Measurements from ENCODE around the gene GJA1. TPM values are rescaled to one million over a fixed set of nuclear protein-coding genes. Genes with fewer than 3 reads are reported as not detected.
A peak's percentile ranks its signal among the peaks of the same experiment; 100 is the strongest.
"Not testable (repeated sequence)": the region's sequence is repeated elsewhere in the genome, so short reads cannot be mapped to it uniquely, and the experiment has no call there.

GJA1 gene
- total RNA-seq (1 to 10 TPM in 3 of 5 donors, not detected in 2; 1.1 to 1.5 (median 1.4) TPM), total RNA-seq (0 to 0.47 (median 0.07) reads per million in 29 experiments)
- 0.37 TPM for total RNA-seq (2013)

- Mint-ChIP-seq H3K36me3 (no peaks in the 10 kb centered on the region), H3K27me3 (peaks cover 18 to 31% of the 10 kb centered on the region in 2 donors), H3K4me3 (peak within 1 kb of the TSS; percentile 78 to 82 (median 81)), H3K9me3 (no peaks in the 10 kb centered on the region), H3K4me1 (peaks cover 26 to 31% (median 28%) of the 10 kb centered on the region in 3 donors), H3K27ac (no peak within 1 kb of the TSS)
- H3K27ac ChIP-seq (ENCODE audit: low read length), result no peak within 1 kb of the TSS
- no peaks in the 10 kb centered on the region for H3K36me3 ChIP-seq (ENCODE audit: control insufficient read depth in 2 of 2, extremely low read depth in 1 of 2, insufficient read depth in 1 of 2, low read length in 1 of 2)
- ATAC-seq (replicated peaks in 1 of 4), result no peak
- ChIA-PET CTCF (interaction anchor here in 1 of 2 donors (0.5 kb wide), 1 partner anchor 27 kb away, joined by 3 read pairs; no protein-coding TSS in a partner anchor), POLR2A (no interaction called here)
- H3K9me3 ChIP-seq, result no peaks in the 10 kb centered on the region
- H3K4me3 ChIP-seq (ENCODE audit: control insufficient read depth in 1 of 2, extremely low read depth in 1 of 2, low read length in 1 of 2), result peak within 1 kb of the TSS in 1 of 2 donors; percentile 51
- H3K27me3 ChIP-seq (replicated peaks in 1 of 2; ENCODE audit: control insufficient read depth in 2 of 2, extremely low read depth in 1 of 2, insufficient read depth in 2 of 2, low read length in 1 of 2), result peaks cover 18 to 23% of the 10 kb centered on the region in 2 experiments
- DNase-seq, result no peak
- WGBS (ENCODE audit: insufficient coverage), result no CpG with 5 or more reads among the region's 5 CpGs
- H3K4me1 ChIP-seq (ENCODE audit: control insufficient read depth in 1 of 2, extremely low read depth in 1 of 2, insufficient read depth in 2 of 2, low read length in 2 of 2), result peaks cover 0 to 12% of the 10 kb centered on the region in 2 experiments
These were observed at the start of gene GJA1 for GRCh38 chr6:121435444-121436069. TSS of gene GJA1 (plus strand) at chr6:121435646. CDS start at chr6:121446848, 11,202 bp downstream.

GRCh38 chr6:121386551-121386950, 48.9 kb upstream of the GJA1 start:
- H3K27ac Mint-ChIP-seq; CTCF ChIA-PET; H3K4me1 ChIP-seq (ENCODE audit: control insufficient read depth in 1 of 2, extremely low read depth in 1 of 2, insufficient read depth in 2 of 2, low read length in 2 of 2); H3K4me3 Mint-ChIP-seq; H3K4me3 ChIP-seq (ENCODE audit: control insufficient read depth in 1 of 2, extremely low read depth in 1 of 2, low read length in 1 of 2); H3K27ac ChIP-seq (ENCODE audit: low read length); H3K36me3 ChIP-seq (ENCODE audit: control insufficient read depth in 2 of 2, extremely low read depth in 1 of 2, insufficient read depth in 1 of 2, low read length in 1 of 2); H3K36me3 Mint-ChIP-seq; H3K4me1 Mint-ChIP-seq; H3K9me3 ChIP-seq; POLR2A ChIA-PET; ATAC-seq (replicated peaks in 1 of 4); H3K9me3 Mint-ChIP-seq; DNase-seq; H3K27me3 ChIP-seq (replicated peaks in 1 of 2; ENCODE audit: control insufficient read depth in 2 of 2, extremely low read depth in 1 of 2, insufficient read depth in 2 of 2, low read length in 1 of 2): not testable (repeated sequence)
- H3K27me3 Mint-ChIP-seq, result peaks cover 2 to 12% of the 10 kb centered on the region in 2 donors
- no CpG with 5 or more reads among the region's 3 CpGs for WGBS (ENCODE audit: insufficient coverage)

- no peaks in the 10 kb centered on the region for H3K36me3 ChIP-seq (ENCODE audit: control insufficient read depth in 2 of 2, extremely low read depth in 1 of 2, insufficient read depth in 1 of 2, low read length in 1 of 2)
- Mint-ChIP-seq H3K4me1 (no peaks in the 10 kb centered on the region), H3K4me3 (no peak overlapping the region), H3K9me3 (no peaks in the 10 kb centered on the region), H3K27me3 (peaks cover 0 to 7% of the 10 kb centered on the region in 2 donors), H3K36me3 (no peaks in the 10 kb centered on the region), H3K27ac (no peak overlapping the region)
- no peak overlapping the region for H3K27ac ChIP-seq (ENCODE audit: low read length)
- no peak overlapping the region for H3K4me3 ChIP-seq (ENCODE audit: control insufficient read depth in 1 of 2, extremely low read depth in 1 of 2, low read length in 1 of 2)
- CTCF ChIA-PET, result interaction anchor here (0.6 to 1.0 kb wide), 2 partner anchors 69 to 1365 kb away, joined by 5 to 6 read pairs; no protein-coding TSS in a partner anchor
- POLR2A ChIA-PET, result no interaction called here
- peaks cover 0 to 3% of the 10 kb centered on the region in 2 experiments for H3K27me3 ChIP-seq (replicated peaks in 1 of 2; ENCODE audit: control insufficient read depth in 2 of 2, extremely low read depth in 1 of 2, insufficient read depth in 2 of 2, low read length in 1 of 2)
- no peaks in the 10 kb centered on the region for H3K4me1 ChIP-seq (ENCODE audit: control insufficient read depth in 1 of 2, extremely low read depth in 1 of 2, insufficient read depth in 2 of 2, low read length in 2 of 2)
- no peaks in the 10 kb centered on the region for H3K9me3 ChIP-seq
- 81% methylated on average over 2 of the region's 3 CpGs for WGBS (ENCODE audit: insufficient coverage)
- ATAC-seq (replicated peaks in 1 of 4) (no peak), DNase-seq (no peak)
These were observed 46.0 kb upstream of the GJA1 start for GRCh38 chr6:121389419-121389818.

- Mint-ChIP-seq H3K27ac (no peak overlapping the region), H3K27me3 (peaks cover 7% of the 10 kb centered on the region in 2 donors), H3K36me3 (no peaks in the 10 kb centered on the region), H3K9me3 (no peaks in the 10 kb centered on the region), H3K4me3 (no peak overlapping the region), H3K4me1 (no peaks in the 10 kb centered on the region)
- WGBS (ENCODE audit: insufficient coverage), result no CpG with 5 or more reads among the region's 1 CpG
- DNase-seq, result no peak
- H3K36me3 ChIP-seq (ENCODE audit: control insufficient read depth in 2 of 2, extremely low read depth in 1 of 2, insufficient read depth in 1 of 2, low read length in 1 of 2), result no peaks in the 10 kb centered on the region
- POLR2A ChIA-PET, result no interaction called here
- no peak overlapping the region for H3K27ac ChIP-seq (ENCODE audit: low read length)
- H3K4me3 ChIP-seq (ENCODE audit: control insufficient read depth in 1 of 2, extremely low read depth in 1 of 2, low read length in 1 of 2), result no peak overlapping the region
- H3K4me1 ChIP-seq (ENCODE audit: control insufficient read depth in 1 of 2, extremely low read depth in 1 of 2, insufficient read depth in 2 of 2, low read length in 2 of 2), result no peaks in the 10 kb centered on the region
- CTCF ChIA-PET, result no interaction called here
- H3K9me3 ChIP-seq, result no peaks in the 10 kb centered on the region
- no peak for ATAC-seq (replicated peaks in 1 of 4)
- peaks cover 0 to 5% of the 10 kb centered on the region in 2 experiments for H3K27me3 ChIP-seq (replicated peaks in 1 of 2; ENCODE audit: control insufficient read depth in 2 of 2, extremely low read depth in 1 of 2, insufficient read depth in 2 of 2, low read length in 1 of 2)
These were observed 41.5 kb upstream of the GJA1 start for GRCh38 chr6:121393731-121394505.

GRCh38 chr6:121395736-121396135, 39.7 kb upstream of the GJA1 start:
- no peaks in the 10 kb centered on the region for H3K9me3 ChIP-seq
- Mint-ChIP-seq H3K4me1 (no peaks in the 10 kb centered on the region), H3K9me3 (no peaks in the 10 kb centered on the region), H3K36me3 (no peaks in the 10 kb centered on the region), H3K27ac (no peak overlapping the region), H3K4me3 (no peak overlapping the region), H3K27me3 (peaks cover 7 to 8% of the 10 kb centered on the region in 2 donors)
- no peaks in the 10 kb centered on the region for H3K4me1 ChIP-seq (ENCODE audit: control insufficient read depth in 1 of 2, extremely low read depth in 1 of 2, insufficient read depth in 2 of 2, low read length in 2 of 2)
- ChIA-PET CTCF (no interaction called here), POLR2A (no interaction called here)
- no peak for DNase-seq
- no peaks in the 10 kb centered on the region for H3K36me3 ChIP-seq (ENCODE audit: control insufficient read depth in 2 of 2, extremely low read depth in 1 of 2, insufficient read depth in 1 of 2, low read length in 1 of 2)
- H3K27me3 ChIP-seq (replicated peaks in 1 of 2; ENCODE audit: control insufficient read depth in 2 of 2, extremely low read depth in 1 of 2, insufficient read depth in 2 of 2, low read length in 1 of 2), result peaks cover 0 to 2% of the 10 kb centered on the region in 2 experiments
- no CpG with 5 or more reads among the region's 4 CpGs for WGBS (ENCODE audit: insufficient coverage)
- no peak overlapping the region for H3K4me3 ChIP-seq (ENCODE audit: control insufficient read depth in 1 of 2, extremely low read depth in 1 of 2, low read length in 1 of 2)
- H3K27ac ChIP-seq (ENCODE audit: low read length), result no peak overlapping the region
- ATAC-seq (replicated peaks in 1 of 4), result no peak

- H3K4me1 ChIP-seq (ENCODE audit: control insufficient read depth in 1 of 2, extremely low read depth in 1 of 2, insufficient read depth in 2 of 2, low read length in 2 of 2); H3K36me3 ChIP-seq (ENCODE audit: control insufficient read depth in 2 of 2, extremely low read depth in 1 of 2, insufficient read depth in 1 of 2, low read length in 1 of 2); POLR2A ChIA-PET; H3K27me3 Mint-ChIP-seq; H3K9me3 Mint-ChIP-seq; H3K27ac Mint-ChIP-seq; ATAC-seq (replicated peaks in 1 of 4); H3K36me3 Mint-ChIP-seq; H3K4me3 Mint-ChIP-seq; H3K27me3 ChIP-seq (replicated peaks in 1 of 2; ENCODE audit: control insufficient read depth in 2 of 2, extremely low read depth in 1 of 2, insufficient read depth in 2 of 2, low read length in 1 of 2); H3K4me3 ChIP-seq (ENCODE audit: control insufficient read depth in 1 of 2, extremely low read depth in 1 of 2, low read length in 1 of 2); H3K9me3 ChIP-seq; H3K4me1 Mint-ChIP-seq; H3K27ac ChIP-seq (ENCODE audit: low read length); DNase-seq: not testable (repeated sequence)
- CTCF ChIA-PET, result interaction anchor here in 1 of 2 donors (0.6 kb wide), 1 partner anchor 36 kb away, joined by 3 read pairs; no protein-coding TSS in a partner anchor
- WGBS (ENCODE audit: insufficient coverage), result no CpG with 5 or more reads among the region's 6 CpGs
These were observed 38.3 kb upstream of the GJA1 start for GRCh38 chr6:121397188-121397587.
